Liver (tissue), 9 donors: Measurements from ENCODE around the gene LPP. TPM values are rescaled to one million over a fixed set of nuclear protein-coding genes. Genes with fewer than 3 reads are reported as not detected.
A peak's percentile ranks its signal among the peaks of the same experiment; 100 is the strongest.

Experiments
- DNase-seq: peaks from one replicate; pipeline ENCODE4 v3.0.0-alpha.2; 2017; ENCODE audit warnings: low spot score
- H3K27ac ChIP-seq, 2 donors: one replicate each; pipeline ENCODE4 v1.7.0; 2013; ENCODE audit warnings: inconsistent platforms in 2 of 2, low read length in 2 of 2, control low read depth in 1 of 2, low read depth in 1 of 2, mild to moderate bottlenecking in 1 of 2
- H3K27me3 ChIP-seq, 4 donors: one replicate each; pipeline versions ENCODE4 v1.6.1 to v1.7.0; 2013; ENCODE audit warnings: low read length in 3 of 4, inconsistent platforms in 1 of 4, mild to moderate bottlenecking in 1 of 4, moderate library complexity in 1 of 4; ENCODE audit not compliant: control insufficient read depth in 4 of 4, insufficient read depth in 4 of 4
- H3K36me3 ChIP-seq, 4 donors: one replicate each; pipeline versions ENCODE4 v1.6.1 to v1.7.0; 2013; ENCODE audit warnings: low read length in 3 of 4, mild to moderate bottlenecking in 3 of 4, low read depth in 1 of 4, moderate library complexity in 1 of 4; ENCODE audit not compliant: control insufficient read depth in 4 of 4, insufficient read depth in 3 of 4
- H3K4me1 ChIP-seq, 4 donors: one replicate each; pipeline versions ENCODE4 v1.6.1 to v1.7.0; 2013; ENCODE audit warnings: low read length in 3 of 4, mild to moderate bottlenecking in 3 of 4, moderate library complexity in 1 of 4; ENCODE audit not compliant: control insufficient read depth in 4 of 4, insufficient read depth in 4 of 4
- H3K4me3 ChIP-seq, 3 donors: one replicate each; pipeline versions ENCODE4 v1.6.1 to v1.7.0; 2013; ENCODE audit warnings: low read length in 3 of 3, control low read depth in 1 of 3, low read depth in 1 of 3, mild to moderate bottlenecking in 1 of 3
- H3K9ac ChIP-seq, 2 donors: one replicate each; pipeline ENCODE4 v1.7.0; 2013; ENCODE audit warnings: low read length in 2 of 2, mild to moderate bottlenecking in 2 of 2, moderate library complexity in 2 of 2, control low read depth in 1 of 2, low read depth in 1 of 2
- H3K9me3 ChIP-seq, 4 donors: one replicate each; pipeline versions ENCODE4 v1.6.1 to v1.7.0; 2013; ENCODE audit warnings: low read length in 3 of 4; ENCODE audit not compliant: control insufficient read depth in 4 of 4
- ATF3 ChIP-seq: IDR thresholded peaks from 2 replicates; pipeline ENCODE4 v1.6.1; 2016; ENCODE audit warnings: antibody characterized with exemption
- CTCF ChIP-seq: fragments of 150-350 bp; IDR thresholded peaks from 2 replicates; pipeline ENCODE4 v1.5.1; 2017; ENCODE audit warnings: improper control_type of control experiment, low read depth, low read length; ENCODE audit not compliant: missing input control
- EGR1 ChIP-seq, 2 donors: IDR thresholded peaks; 2 replicates each; pipeline ENCODE4 v1.6.1; 2016 to 2018; ENCODE audit warnings: antibody characterized with exemption in 2 of 2, low read depth in 2 of 2
- FOXA2 ChIP-seq: IDR thresholded peaks from 2 replicates; pipeline ENCODE4 v1.6.1; 2016; ENCODE audit warnings: antibody characterized with exemption
- GABPA ChIP-seq, 2 donors: IDR thresholded peaks in 1 of 2; conservative IDR thresholded peaks in 1 of 2; 2 replicates each; pipeline ENCODE4 v1.6.1; 2016; ENCODE audit warnings: antibody characterized with exemption in 2 of 2, mild to moderate bottlenecking in 1 of 2, moderate library complexity in 1 of 2
- RAD21 ChIP-seq, 2 donors: IDR thresholded peaks; 2 replicates each; pipeline ENCODE4 v1.6.1; 2016; ENCODE audit warnings: antibody characterized with exemption in 2 of 2, mild to moderate bottlenecking in 2 of 2
- REST ChIP-seq: IDR thresholded peaks from 2 replicates; pipeline ENCODE4 v1.6.1; 2016; ENCODE audit warnings: antibody characterized with exemption, mild to moderate bottlenecking
- RXRA ChIP-seq, 2 donors: IDR thresholded peaks; 2 replicates each; pipeline ENCODE4 v1.6.1; 2017 to 2018; ENCODE audit warnings: antibody characterized with exemption in 2 of 2, mild to moderate bottlenecking in 1 of 2
- SP1 ChIP-seq: IDR thresholded peaks from 2 replicates; pipeline ENCODE4 v1.6.1; 2018; ENCODE audit warnings: antibody characterized with exemption, mild to moderate bottlenecking
- YY1 ChIP-seq: IDR thresholded peaks from 2 replicates; pipeline ENCODE4 v1.6.1; 2016; ENCODE audit warnings: antibody characterized with exemption, mild to moderate bottlenecking
- WGBS: extraction: QIAGEN DNeasy Blood & Tissue Kit; methylation state at CpG from one replicate; pipeline ENCODE4 v1.1.7; 2013; 5-methylcytosine and 5-hydroxymethylcytosine counted together
- polyA plus RNA-seq, 2 donors: library from polyadenylated mRNA; stranded (reverse) in 1 of 2; unstranded in 1 of 2; fragments of 200-250 nt in 1 of 2; fragments of >200 nt in 1 of 2; fragmentation: Nextera tagmentation in 1 of 2; extraction: Ambion mirVana in 1 of 2; gene quantifications; one replicate each; pipeline versions ENCODE4 v1.2.1 to v1.2.3, GENCODE V29; 2013 to 2015
- total RNA-seq, 2 donors: library from RNA; depleted of rRNA; stranded (reverse); fragments of >200 nt; gene quantifications; one replicate each; pipeline ENCODE4 v1.2.3, GENCODE V29; 2014
- TF ChIP-seq, protein P1 (sequence below): IDR thresholded peaks from 2 replicates; pipeline ENCODE4 v1.6.1; 2016; ENCODE audit warnings: antibody characterized with exemption
- donor health status: healthy.
- donor health status: healthy.
- donor health status: healthy.
- donor health status: healthy.
- donor health status: healthy.

The LPP gene
- total and polyA plus RNA-seq, 4 donors = 3.3 to 53.7 (median 28.2) TPM

- no peak overlapping the region for H3K9ac ChIP-seq
- TF ChIP-seq FOXA2 (no peak), REST (no peak), RAD21 (IDR thresholded peaks at IDR 0.05) (peak in 1 of 2 donors; percentile 3), YY1 (no peak), EGR1 (IDR thresholded peaks at IDR 0.05; ENCODE audit: low read depth in 2 of 2) (no peak)
- TF ChIP-seq, protein P1, sequence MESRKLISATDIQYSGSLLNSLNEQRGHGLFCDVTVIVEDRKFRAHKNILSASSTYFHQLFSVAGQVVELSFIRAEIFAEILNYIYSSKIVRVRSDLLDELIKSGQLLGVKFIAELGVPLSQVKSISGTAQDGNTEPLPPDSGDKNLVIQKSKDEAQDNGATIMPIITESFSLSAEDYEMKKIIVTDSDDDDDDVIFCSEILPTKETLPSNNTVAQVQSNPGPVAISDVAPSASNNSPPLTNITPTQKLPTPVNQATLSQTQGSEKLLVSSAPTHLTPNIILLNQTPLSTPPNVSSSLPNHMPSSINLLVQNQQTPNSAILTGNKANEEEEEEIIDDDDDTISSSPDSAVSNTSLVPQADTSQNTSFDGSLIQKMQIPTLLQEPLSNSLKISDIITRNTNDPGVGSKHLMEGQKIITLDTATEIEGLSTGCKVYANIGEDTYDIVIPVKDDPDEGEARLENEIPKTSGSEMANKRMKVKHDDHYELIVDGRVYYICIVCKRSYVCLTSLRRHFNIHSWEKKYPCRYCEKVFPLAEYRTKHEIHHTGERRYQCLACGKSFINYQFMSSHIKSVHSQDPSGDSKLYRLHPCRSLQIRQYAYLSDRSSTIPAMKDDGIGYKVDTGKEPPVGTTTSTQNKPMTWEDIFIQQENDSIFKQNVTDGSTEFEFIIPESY = no peak
- peaks cover 0 to 2% (median 0%) of the 10 kb centered on the region in 4 donors for H3K4me1 ChIP-seq
- H3K27me3 ChIP-seq = no peaks in the 10 kb centered on the region
- H3K4me3 ChIP-seq = no peak overlapping the region
- no peak for DNase-seq
- H3K9me3 ChIP-seq = no peaks in the 10 kb centered on the region
- H3K27ac ChIP-seq = no peak overlapping the region
- peaks cover 0 to 4% (median under 1%) of the 10 kb centered on the region in 4 donors for H3K36me3 ChIP-seq
- 90% methylated on average over 7 of the region's 7 CpGs for WGBS
These were observed 783.4 kb downstream of the LPP start for GRCh38 chr3:188937389-188937788.

- no peak overlapping the region for H3K9ac ChIP-seq
- no peaks in the 10 kb centered on the region for H3K9me3 ChIP-seq
- 98% methylated on average over 3 of the region's 3 CpGs for WGBS
- no peaks in the 10 kb centered on the region for H3K27me3 ChIP-seq
- H3K4me1 ChIP-seq = peaks cover 0 to 8% (median 0%) of the 10 kb centered on the region in 4 donors
- no peak overlapping the region for H3K4me3 ChIP-seq
- DNase-seq = no peak
- TF ChIP-seq ATF3 = no peak
- TF ChIP-seq RXRA (IDR thresholded peaks at IDR 0.05) = no peak
- TF ChIP-seq EGR1 (IDR thresholded peaks at IDR 0.05; ENCODE audit: low read depth in 2 of 2) = no peak
- no peak for TF ChIP-seq CTCF
- no peak for TF ChIP-seq YY1
- no peak for TF ChIP-seq GABPA (IDR thresholded peaks at IDR 0.05 in 1 of 2, conservative IDR thresholded peaks at IDR 0.05 in 1 of 2)
- TF ChIP-seq SP1 = no peak
- peaks cover 0 to 6% (median 3%) of the 10 kb centered on the region in 4 donors for H3K36me3 ChIP-seq
- H3K27ac ChIP-seq = no peak overlapping the region
These were observed 785.0 kb downstream of the LPP start for GRCh38 chr3:188938999-188939398.
